Activated CD4-positive, CD25-positive, alpha-beta regulatory T cell treated with anti-CD3 and anti-CD28 coated beads, Interleukin-2, amount 50 U/mL, for 16 hours (primary cell): Measurements from ENCODE around the gene HS3ST1.

Experiments used
- DNase-seq: peaks from one replicate; pipeline ENCODE4 v3.0.0-alpha.2; 2020; ENCODE audit warnings: low read depth, low spot score

The HS3ST1 gene

DNA sequence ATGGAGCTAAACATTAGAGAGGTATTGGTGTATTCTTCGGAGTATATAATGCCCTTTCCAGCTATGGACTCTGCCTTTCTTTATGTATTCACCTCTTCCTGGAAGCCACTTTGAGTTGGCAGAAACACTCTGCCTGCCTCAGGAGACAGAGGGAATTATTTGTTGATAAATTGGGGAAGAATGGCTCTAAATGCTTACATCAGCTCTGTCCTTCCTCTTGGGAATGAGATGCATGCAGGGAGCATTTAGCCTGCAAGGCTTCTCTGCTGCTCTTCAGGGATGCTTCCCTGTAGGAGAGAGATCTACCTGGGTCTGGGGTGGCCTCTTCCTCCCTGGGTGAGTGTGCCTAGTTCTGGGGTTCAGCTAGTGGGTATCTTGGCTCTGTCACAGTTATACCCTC is 6.9 kb upstream of the HS3ST1 start:
- DNase-seq, result no peak

DNA sequence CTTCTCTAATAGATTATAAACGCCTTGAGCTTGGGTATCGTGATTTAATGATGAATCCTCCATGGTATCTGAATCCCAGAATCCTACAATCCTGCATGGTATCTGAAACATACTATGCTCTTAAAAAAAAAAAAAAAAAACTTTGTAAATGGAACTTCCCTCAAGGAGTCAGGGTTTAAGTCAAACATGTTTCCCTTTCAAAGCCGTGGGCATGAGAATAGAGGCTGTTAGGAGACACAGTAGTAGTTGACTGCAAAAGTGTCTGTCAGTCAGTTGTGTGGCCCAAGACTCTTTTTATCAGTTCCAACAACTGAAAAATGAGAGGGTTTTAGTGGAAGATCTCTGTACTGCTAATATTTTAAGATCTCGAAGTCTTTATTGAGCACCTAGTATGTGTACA is 2.4 kb upstream of the HS3ST1 start:
- DNase-seq, result no peak

DNA sequence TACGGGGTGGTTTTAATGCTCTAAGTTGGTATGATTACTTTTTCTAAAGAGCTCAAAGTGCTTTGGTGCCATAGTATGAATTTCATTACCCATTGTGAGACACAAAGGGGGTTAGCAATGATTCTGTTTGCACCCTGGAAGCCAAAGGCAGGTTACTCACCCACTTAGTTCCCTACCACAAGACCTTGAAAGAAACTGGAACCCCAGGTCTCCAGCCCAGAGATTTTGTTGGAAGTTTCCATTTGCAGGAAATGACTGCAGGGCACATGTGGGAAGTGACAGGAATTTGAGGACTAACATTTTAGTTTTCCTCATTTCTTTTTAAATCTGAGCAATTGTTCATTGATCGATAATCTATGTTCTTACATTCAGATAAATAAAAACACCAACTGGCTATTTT is 1.8 kb upstream of the HS3ST1 start:
- DNase-seq, result no peak

DNA sequence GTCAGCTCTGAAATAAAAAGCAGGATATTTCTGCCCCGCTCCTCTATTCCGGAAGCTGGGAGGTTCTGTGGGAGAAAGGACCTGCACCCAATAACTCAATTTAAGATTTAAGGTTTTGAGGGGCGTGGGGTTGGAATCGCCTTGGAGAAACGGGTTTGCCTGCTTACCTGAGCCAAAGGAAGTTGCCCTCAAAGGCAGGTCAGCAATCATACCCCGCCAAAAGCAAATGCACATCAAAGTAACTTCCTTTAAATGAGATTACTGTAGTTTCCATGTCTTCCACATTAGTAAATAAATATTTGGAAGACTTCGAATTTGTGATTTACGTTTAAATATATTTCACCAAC is 978 bp upstream of the HS3ST1 start:
- DNase-seq, result no peak

DNA sequence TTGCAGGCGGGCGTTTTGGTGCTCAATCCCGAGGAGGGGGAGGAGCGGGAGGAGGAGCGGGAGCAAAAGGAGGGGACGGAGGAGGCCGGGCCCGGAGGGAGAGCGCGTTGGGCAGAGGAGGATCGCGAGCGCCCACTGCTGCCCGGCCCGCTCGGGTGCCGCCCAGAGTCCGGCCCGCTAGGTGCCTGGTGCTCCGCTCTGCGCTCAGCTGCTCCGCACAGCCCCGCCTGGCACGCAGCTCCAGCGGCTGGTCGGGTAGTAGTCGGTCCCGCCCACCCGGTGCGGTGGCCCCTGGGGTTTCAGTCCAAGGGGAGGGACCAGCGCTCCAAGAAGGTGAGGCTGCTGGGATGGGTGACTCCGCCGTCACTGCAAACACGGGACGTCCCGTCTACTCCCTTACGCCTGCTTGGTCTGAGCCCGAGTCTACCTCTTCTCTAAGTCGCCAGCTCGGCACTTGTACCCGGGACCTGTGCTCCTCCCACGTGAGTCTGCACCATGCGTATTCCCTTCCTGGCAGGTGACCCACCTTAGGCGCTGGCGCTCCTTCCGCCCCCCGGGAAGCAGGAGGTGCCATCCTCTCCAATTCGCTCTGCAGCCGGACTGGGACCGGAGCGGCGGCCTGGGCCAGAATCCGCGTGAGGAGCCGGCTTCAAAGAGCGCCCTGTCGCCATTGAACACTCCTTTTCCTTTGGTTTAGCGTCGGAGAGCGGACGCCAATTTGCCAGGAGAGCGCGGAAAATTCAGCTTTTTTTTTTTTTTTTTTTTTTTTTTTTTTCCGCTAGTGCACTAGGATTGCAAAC is 405 bp upstream of the HS3ST1 start:
- no peak for DNase-seq

DNA sequence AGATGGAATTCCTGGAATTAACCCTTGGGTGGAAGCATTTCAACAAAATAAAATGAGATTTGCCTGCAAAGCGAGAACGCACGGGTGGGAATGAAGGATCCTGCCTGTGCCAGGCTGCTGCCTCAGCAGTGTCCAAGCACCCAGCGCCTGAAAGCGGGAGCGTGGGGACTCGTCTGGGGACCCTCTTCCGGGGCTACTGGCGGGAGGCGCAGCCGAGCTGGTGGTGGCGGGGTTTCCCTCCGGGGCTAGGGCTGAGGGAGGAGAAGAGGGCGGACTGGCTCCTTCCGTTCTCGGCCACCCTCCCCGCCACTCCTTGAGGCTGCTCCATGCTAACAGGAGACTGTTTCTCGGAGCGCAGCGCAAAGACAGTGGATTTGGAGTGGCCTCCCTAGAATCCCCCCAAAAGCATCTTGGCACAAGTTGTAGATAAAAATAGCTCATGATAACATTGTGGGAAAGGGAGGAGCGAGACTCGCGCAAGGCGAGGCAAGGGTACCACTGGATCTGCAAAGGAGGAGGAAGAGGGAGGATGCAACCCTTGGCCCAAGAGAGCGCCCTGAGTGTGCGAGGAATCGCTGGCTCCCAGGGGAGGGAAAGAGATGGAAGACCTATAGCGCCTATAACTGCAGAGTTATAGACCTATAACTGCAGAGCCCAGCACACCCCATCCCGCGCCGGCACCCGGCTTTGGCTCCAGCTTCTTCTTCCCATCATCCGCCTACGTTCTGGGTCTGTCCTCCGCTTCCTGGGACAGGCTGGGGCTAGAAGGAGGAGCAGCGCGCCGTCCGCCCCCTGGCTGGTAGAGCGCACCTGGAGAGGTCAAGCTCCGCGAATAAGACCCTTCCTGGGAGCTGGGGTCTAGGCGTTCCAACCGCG is 1.3 kb downstream of the HS3ST1 start:
- DNase-seq, result no peak

DNA sequence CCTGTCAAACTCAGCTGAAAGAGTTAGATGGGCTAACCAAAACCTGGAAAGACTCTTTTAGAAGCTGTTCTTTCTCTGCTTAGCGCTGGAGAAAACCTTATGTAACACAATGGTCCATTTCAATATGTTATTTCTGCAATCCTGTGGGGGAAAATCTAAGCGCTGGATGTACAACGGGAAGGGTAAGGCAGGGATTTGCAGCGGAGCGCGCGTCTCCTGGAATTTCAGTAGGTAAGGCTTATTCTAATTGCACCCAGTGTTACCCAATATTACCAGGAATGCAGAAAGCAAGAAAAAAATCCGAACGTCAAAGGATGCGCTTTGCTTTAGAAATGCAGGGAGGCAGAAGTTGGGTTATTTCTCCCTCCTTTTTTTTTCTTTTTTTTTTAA is 2.0 kb downstream of the HS3ST1 start:
- DNase-seq, result no peak

DNA sequence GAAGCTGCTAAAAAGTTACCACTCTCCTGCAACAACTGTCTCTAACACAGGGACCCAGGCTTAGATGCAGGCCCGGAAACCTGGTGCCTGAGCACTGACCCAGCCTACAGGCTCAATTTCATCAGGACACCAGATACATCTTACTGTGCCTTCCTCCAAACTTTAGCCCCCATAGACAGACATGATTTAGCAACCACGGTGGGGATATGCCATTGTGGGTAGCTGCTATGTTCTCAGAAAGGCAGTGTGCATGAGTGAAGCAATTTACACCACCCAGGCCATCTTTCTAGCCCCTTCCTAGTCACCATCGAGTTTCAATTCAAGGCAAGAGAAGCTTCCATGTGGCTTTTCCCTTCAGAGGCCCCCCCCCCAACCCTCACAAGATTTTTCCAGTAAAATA is 2.7 kb downstream of the HS3ST1 start:
- no peak for DNase-seq

DNA sequence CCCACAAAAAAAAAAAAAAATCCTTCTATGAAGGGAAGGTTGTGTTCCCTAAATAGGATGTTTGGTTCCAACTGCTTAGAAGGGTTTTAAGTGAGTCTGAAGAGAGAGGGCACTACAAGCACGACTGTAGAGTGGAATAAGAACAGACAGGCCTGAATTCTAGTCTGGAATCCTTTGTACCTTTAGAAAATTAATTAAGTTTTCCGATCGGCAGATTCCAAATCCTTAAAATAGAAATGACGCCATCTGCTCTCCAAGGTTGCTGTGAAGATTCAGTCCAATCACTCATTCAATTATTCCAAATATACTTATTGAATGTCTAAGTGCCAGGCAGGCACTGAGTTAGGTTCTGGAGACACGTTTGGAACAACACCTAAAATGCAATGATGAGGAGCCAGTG is 3.8 kb downstream of the HS3ST1 start:
- DNase-seq, result no peak

DNA sequence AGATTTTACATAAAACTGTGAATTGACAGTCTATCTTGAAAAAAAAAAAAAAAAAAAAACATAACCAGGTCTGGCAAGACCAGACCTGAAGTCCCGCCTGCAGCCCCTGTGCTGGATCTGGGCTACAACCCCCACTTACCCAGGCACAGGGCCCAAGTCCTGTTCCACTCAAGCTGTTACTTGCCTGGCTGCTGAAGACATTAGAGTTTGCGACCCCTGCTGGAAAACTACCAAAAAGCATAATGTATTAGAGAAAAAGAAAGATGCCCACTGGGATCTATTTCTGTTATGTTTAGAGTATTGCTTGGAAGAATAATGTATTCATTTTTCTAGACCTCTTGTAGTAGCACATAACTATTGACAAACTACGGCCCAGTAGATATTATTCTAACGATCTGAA is 4.7 kb downstream of the HS3ST1 start:
- no peak for DNase-seq

DNA sequence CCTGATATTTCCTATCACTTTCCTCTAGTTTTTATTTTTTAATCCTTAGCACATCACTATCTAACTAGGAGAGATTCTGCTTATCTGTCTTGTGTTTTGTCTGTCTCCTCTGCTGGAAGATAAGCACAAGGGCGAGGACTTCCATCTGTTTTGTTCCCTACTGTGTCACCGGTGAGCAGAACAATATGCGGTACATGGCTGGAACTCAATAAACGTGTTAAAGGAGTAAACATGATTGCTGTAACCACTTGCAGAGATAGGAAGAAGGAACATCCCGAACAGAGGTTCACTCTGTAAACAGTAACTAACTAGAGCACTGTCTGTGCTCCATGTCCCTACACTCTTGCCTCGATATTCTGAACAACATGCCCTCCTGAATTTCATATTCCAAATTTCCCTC is 5.2 kb downstream of the HS3ST1 start:
- no peak for DNase-seq

DNA sequence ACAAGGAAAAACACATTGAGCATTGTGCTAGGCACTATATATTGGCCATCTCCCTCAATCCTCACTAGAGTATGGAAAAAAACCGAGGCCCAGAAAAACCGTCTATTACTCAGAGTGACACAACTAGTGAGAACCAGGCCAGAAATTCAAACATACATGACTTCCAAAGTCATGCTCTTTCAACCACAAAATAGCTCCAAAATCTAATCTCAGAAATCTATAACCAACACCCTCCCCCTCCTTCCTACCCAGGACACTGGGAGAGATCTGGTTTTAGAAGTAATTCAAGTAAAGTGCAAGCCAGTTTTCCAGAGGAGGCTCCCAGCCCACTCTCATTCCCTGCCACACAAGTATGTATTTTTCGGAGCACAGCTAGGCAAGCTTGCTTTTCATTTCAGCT is 7.6 kb downstream of the HS3ST1 start:
- no peak for DNase-seq

DNA sequence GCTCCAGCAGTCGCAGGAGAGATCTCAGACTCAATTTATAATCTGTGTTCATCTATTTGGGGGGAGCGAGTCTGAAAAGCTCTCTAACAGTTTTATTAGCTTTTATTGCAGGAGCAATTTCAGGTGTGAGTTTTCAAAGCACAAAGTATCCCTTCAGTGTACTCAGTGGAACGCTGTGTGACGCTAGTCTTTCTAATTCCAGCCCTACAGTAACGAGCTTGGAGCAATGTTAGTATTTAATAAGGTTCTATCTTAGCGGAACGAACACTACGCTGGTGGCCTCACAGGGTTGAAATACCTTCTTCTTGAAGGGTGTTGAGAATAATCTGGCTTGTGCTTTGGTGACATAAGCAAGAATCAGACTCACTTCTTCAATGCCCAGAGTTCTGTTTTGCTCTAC is 8.4 kb downstream of the HS3ST1 start:
- DNase-seq, result no peak

DNA sequence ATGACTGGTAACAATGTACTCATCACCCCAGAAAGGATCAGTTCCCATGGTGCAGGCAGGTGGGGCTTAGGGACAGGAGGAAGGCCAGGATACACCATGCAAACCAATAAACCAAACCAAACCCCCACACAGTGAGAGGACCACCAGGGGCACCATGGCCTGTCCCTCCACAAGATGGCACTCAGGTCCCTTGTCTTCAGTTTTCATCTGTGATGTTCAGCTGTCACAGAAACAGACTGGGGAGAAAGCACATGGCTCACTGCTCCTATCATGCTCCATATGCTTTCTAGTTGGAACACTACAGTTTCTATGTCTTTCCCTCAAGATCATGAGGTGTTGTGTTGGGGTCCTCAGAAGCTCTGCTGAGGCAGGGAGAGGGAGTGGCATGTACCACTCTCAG is 10.1 kb downstream of the HS3ST1 start:
- DNase-seq, result no peak

DNA sequence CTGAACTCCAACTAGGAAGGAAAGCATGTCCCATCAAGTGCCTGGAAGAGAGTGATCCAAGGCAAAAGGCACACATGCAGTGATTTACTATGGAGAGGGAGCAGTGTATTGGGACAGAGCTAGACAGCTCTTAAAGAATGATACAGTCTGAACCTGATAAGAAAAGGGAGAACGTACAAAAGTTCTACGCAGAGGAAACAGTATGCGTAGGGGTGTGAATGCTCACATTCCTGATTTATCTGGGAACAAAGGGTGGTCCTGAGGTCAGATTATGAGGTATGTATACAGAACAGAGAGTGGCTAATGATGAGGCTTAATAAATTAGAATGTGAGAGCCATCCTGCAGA is 12.0 kb downstream of the HS3ST1 start:
- DNase-seq, result no peak

DNA sequence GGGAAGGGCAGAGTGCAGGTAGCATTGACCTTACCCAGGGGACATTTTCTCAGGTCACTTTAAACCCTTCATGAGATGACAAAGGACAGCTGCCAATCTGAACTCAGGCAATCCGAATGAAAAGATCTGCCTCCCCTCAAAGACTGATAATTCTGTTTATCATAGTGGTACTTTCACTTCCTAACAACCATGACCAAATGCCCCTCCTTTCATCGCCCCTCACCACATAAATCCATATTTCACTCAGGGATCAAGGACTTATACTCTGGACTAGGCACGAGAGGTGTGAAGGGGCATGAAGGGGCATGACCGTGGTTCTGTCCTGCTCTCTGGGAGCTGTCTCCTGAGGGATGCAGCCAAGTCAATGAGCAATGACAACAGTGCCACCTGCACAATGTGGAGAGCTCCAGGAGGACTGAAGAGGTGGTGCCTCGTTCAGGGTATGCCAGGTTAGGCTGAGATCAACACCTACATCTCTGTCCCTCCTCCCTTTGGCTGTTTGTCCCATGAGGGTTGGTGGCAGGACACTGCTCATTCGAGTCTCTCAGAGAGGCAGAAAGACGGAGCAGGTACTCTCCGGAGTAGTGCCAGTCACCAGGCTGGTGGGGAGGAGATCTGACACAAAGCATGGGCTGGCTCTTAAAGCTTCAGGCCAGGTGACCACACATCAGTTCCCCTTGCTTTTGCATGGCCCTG is 12.5 kb downstream of the HS3ST1 start:
- no peak for DNase-seq

DNA sequence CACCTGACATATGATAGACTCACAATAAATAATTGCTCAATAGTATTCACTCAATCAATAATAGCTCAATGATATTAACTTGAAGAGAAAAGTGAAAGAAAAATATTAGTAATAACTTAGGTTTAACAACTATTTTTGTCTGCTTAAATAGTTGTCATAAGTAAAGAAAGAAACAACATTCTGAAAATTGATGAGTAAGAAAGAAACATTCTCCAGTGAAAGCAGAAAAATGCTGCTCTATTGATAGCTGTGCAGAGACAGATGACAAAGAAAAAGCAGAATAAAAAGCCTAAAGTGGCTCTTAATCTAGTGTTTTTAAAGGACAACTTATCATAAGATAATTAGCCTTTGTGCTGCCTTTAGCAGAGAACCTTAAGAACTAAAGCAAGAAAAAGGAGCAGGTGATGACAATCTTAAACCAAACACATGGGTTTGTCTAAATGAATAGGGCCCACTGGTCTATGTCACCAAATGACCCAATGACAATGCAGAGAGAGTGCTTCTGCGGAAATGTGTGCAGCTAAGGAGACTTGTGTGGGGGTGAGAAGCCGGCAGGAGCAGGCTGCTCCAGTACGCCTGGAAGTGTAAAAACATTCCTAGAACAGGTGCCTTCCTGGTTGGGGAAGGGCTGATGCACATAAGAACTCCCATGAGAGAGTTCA is 13.2 kb downstream of the HS3ST1 start:
- DNase-seq, result no peak

DNA sequence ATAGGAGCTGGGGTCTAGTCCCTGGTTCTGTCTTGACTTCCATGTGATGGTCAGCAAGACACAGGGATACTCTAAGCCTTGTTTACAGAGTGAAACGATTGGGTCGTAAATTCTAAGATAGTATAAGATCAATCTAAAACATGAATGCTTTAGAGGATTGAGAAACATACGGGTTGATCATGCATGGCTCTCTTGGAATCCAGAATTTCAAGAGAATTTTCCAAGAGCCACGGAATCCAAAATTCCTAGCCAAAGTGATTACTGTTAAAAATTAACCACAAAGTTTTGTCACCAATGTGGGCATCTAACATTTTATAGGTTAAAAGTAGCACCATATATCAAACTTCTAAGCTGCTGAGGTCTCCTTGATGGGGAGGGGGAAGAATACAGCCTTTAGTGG is 16.5 kb downstream of the HS3ST1 start:
- no peak for DNase-seq

DNA sequence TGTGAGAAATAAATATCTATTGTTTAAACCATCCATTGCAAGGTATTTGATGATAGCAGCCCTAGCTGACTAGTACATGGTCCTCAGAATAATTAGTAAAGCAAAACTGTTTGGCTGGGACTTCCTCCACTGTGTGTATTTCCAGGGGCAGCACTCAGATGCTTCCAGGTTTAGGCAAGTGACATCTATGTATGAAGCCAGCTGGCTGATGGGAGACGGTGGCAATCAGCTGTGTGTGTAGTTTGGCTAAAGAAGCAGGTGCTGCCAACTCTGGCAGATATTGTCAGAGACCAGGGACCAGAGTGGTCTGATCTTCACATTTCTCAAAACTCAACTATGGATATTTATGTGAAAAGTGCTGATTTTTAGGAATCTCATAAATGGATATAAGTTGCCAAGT is 19.1 kb downstream of the HS3ST1 start:
- DNase-seq, result no peak

DNA sequence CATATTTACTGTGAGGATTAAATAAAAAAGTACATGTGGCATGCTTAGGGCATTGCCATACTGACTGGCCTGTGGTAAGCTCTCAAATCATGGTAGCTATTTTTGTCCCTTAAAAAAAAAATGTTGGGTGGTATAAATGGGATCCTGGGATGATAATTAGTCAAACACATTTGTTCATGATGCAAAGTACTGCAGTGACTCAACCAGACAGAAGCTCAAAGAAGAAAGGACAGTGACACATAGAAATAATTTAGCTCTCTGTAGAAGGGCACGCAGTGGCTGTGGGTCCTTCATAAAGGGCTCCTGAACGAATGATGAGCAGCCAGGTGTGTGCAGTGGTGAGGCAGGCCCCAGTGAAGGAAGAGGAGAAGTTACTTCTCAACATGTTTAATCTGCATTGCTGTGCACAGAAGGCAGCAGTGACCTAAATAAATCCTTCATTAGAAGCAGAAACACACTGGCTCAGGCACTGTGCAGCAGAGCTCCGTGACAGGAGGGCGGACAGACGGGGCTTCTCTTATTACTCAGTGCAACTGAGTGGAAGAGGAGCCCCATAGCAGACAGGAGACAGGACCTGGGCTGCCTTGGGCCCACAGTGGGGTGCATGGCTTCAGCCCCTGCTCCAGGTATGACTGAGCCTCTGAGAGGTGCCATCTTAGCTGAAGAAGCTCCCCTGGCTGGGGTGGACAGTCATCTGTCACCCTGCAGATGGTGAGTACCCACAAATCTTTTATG is 20.3 kb downstream of the HS3ST1 start:
- DNase-seq, result no peak

DNA sequence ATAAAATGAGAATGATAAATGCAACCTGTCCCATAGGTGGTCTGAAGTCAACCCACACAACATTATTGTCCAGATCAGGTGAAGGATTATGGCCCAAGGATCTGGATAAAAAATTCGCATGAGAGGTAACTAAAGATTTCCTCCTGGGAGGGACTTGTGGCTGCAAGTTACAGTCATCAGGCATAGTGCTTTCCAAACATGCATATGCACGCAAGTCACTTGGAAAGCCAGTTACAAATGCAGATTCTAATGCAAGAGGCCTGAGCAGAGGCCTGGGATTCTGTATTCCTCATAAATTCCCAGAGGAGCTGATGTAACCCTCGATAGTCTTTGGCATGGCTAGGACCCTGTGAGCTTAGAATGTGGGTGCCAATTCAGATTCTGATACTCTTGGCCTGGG is 21.1 kb downstream of the HS3ST1 start:
- no peak for DNase-seq

DNA sequence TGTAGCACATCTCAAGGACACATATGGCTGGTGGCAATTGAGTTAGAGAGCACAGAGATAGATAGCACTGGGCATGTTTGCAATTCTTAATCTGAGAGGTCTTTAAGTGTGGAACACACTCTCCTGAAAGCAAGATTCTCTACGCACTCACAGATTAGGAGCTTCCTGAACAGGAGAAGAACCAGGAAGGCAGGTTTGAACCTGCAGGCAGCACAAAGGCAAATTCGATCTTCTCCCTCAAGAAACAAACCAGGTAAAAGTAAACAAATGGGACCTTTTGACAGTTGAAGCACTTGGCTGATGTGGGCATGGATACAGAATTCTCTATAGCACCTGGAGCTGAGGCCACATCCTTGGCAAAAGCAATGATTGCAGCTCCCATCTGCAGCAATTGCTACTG is 24.3 kb downstream of the HS3ST1 start:
- no peak for DNase-seq
